MM.1S (cell line): Measurements from ENCODE around the gene HLA-DMB.
"Not testable (repeated sequence)": the region's sequence is repeated elsewhere in the genome, so short reads cannot be mapped to it uniquely, and the experiment has no call there.

Experiments used
- DNase-seq: peaks from one replicate; pipeline ENCODE4 v3.0.0-alpha.2; 2015
- H2AFZ ChIP-seq: fragments of 300-600 bp; sonication (generic); 2 replicates; pipeline ENCODE4 v1.6.0; 2016; ENCODE audit warnings: antibody characterized with exemption, low read length
- H3F3A ChIP-seq: fragments of 300-600 bp; sonication (generic); 2 replicates; pipeline ENCODE4 v1.6.1; 2016; ENCODE audit warnings: mild to moderate bottlenecking, antibody characterized with exemption, low read length, moderate library complexity, mixed read lengths; ENCODE audit not compliant: insufficient read depth
- H3K27ac ChIP-seq: fragments of 300-600 bp; sonication (generic); 2 replicates; pipeline ENCODE4 v1.5.1; 2016; ENCODE audit warnings: mild to moderate bottlenecking, low read length
- H3K27me3 ChIP-seq: fragments of 300-600 bp; sonication (generic); replicated peaks from 2 replicates; pipeline ENCODE4 v1.6.0; 2016; ENCODE audit warnings: low read length; ENCODE audit not compliant: insufficient read depth
- H3K36me3 ChIP-seq: fragments of 300-600 bp; sonication (generic); replicated peaks from 2 replicates; pipeline ENCODE4 v1.6.1; 2016; ENCODE audit warnings: mild to moderate bottlenecking, low read length, mixed read lengths; ENCODE audit not compliant: insufficient read depth
- H3K4me1 ChIP-seq: fragments of 300-600 bp; sonication (generic); 2 replicates; pipeline ENCODE4 v1.6.1; 2016; ENCODE audit warnings: low read length, mixed read lengths
- H3K4me2 ChIP-seq: fragments of 300-600 bp; sonication (generic); 2 replicates; pipeline ENCODE4 v1.6.0; 2016; ENCODE audit warnings: low read depth, low read length
- H3K4me3 ChIP-seq: fragments of 300-600 bp; sonication (generic); 2 replicates; pipeline ENCODE4 v1.5.1; 2016; ENCODE audit warnings: low read length, mixed read lengths
- H3K79me2 ChIP-seq: fragments of 300-600 bp; sonication (generic); 2 replicates; pipeline ENCODE4 v1.6.1; 2016; ENCODE audit warnings: mixed run types, low read length, mixed read lengths
- H3K9ac ChIP-seq: fragments of 300-600 bp; sonication (generic); 2 replicates; pipeline ENCODE4 v1.6.1; 2016; ENCODE audit warnings: low read length, mixed read lengths
- H3K9me2 ChIP-seq: fragments of 300-600 bp; sonication (generic); replicated peaks from 2 replicates; pipeline ENCODE4 v1.6.1; 2016; ENCODE audit warnings: mild to moderate bottlenecking, low read length, mixed read lengths; ENCODE audit not compliant: insufficient read depth
- H3K9me3 ChIP-seq: fragments of 300-600 bp; sonication (generic); replicated peaks from 2 replicates; pipeline ENCODE4 v1.6.1; 2016; ENCODE audit warnings: mild to moderate bottlenecking, low read length, mixed read lengths; ENCODE audit not compliant: insufficient read depth
- H4K20me1 ChIP-seq: fragments of 300-600 bp; sonication (generic); 2 replicates; pipeline ENCODE4 v1.6.1; 2016; ENCODE audit warnings: mild to moderate bottlenecking, low read length, moderate library complexity, mixed read lengths; ENCODE audit not compliant: insufficient read depth
- CTCF ChIP-seq: fragments of 300-600 bp; sonication (generic); IDR thresholded peaks from 2 replicates; pipeline ENCODE4 v1.5.1; 2016; ENCODE audit warnings: antibody characterized with exemption, low read length, mixed read lengths
- EZH2 ChIP-seq: fragments of 300-600 bp; sonication (generic); optimal IDR thresholded peaks from 2 replicates; pipeline ENCODE3; 2017; ENCODE audit warnings: low read depth, mild to moderate bottlenecking, antibody characterized with exemption, low read length, mixed read lengths
- EZH2phosphoT487 ChIP-seq: fragments of 300-600 bp; sonication (generic); IDR thresholded peaks from 2 replicates; pipeline ENCODE4 v1.6.1; 2018; ENCODE audit warnings: antibody characterized with exemption, low read length

The HLA-DMB gene

GRCh38 chr6:32945108-32945760, 4.4 kb upstream of the HLA-DMB start:
- H3K9me3 ChIP-seq, result no peaks in the 10 kb centered on the region
- H4K20me1 ChIP-seq, result no peaks in the 10 kb centered on the region
- no peak overlapping the region for H3K4me3 ChIP-seq
- peaks cover 37% of the 10 kb centered on the region for H3K4me1 ChIP-seq
- H3F3A ChIP-seq, result peaks cover 26% of the 10 kb centered on the region
- DNase-seq, result no peak
- peak overlapping the region; percentile 65; the same call in 1 of the 2 replicates for H3K27ac ChIP-seq
- peak overlapping the region; percentile 92; the same call in 1 of the 2 replicates for H3K4me2 ChIP-seq
- H3K36me3 ChIP-seq, result no peaks in the 10 kb centered on the region
- no peaks in the 10 kb centered on the region for H3K9me2 ChIP-seq
- H3K9ac ChIP-seq, result no peak overlapping the region
- H2AFZ ChIP-seq, result no peak overlapping the region
- H3K79me2 ChIP-seq, result no peaks in the 10 kb centered on the region
- no peak for TF ChIP-seq EZH2phosphoT487
- no peak for TF ChIP-seq CTCF
- TF ChIP-seq EZH2, result no peak
- H3K27me3 ChIP-seq, result 0 out of 2 replicates have a peak, but pooled peaks cover 2% of the 10 kb centered on the region

GRCh38 chr6:32943864-32944649, 3.2 kb upstream of the HLA-DMB start:
- Histone ChIP-seq H3K9ac (peak overlapping the region; percentile 24; the same call in 1 of the 2 replicates), H3F3A (peaks cover 26% of the 10 kb centered on the region), H3K36me3 (no peaks in the 10 kb centered on the region), H3K79me2 (no peaks in the 10 kb centered on the region), H3K27me3 (0 out of 2 replicates have a peak, but pooled peaks cover 2% of the 10 kb centered on the region), H3K9me2 (no peaks in the 10 kb centered on the region), H3K27ac (peak overlapping the region; percentile 65), H3K4me2 (peak overlapping the region; percentile 92), H3K4me1 (peaks cover 37% of the 10 kb centered on the region), H3K9me3 (no peaks in the 10 kb centered on the region), H3K4me3 (peak overlapping the region; percentile 54), H4K20me1 (no peaks in the 10 kb centered on the region), H2AFZ (no peak overlapping the region)
- TF ChIP-seq EZH2phosphoT487 (no peak), EZH2 (no peak), CTCF (no peak)
- peak; percentile 80 for DNase-seq

- not testable (repeated sequence) for H3K27ac ChIP-seq, H3K27me3 ChIP-seq, H3K4me2 ChIP-seq, H3K36me3 ChIP-seq, H3K9ac ChIP-seq, H3K4me3 ChIP-seq, H4K20me1 ChIP-seq, DNase-seq, H3K79me2 ChIP-seq, H3K9me3 ChIP-seq, H2AFZ ChIP-seq, H3K9me2 ChIP-seq
- Histone ChIP-seq H3K4me1 (peaks cover 36% of the 10 kb centered on the region), H3F3A (peaks cover 26% of the 10 kb centered on the region)
Observed at GRCh38 chr6:32942555-32943123, 1.8 kb upstream of the HLA-DMB start.
